HG03469 (cell line): ENCODE measurements around the gene PCOLCE2.
"Not testable (repeated sequence)": the region's sequence is repeated elsewhere in the genome, so short reads cannot be mapped to it uniquely, and the experiment has no call there.

Experiments
- ATAC-seq: cut with Tn5 transposase; IDR thresholded peaks from one replicate; pipeline ENCODE4 v1.9.1; 2021; ENCODE audit warnings: mild to moderate bottlenecking, moderate library complexity, moderate number of reproducible peaks; ENCODE audit not compliant: unreplicated experiment

PCOLCE2 gene

DNA sequence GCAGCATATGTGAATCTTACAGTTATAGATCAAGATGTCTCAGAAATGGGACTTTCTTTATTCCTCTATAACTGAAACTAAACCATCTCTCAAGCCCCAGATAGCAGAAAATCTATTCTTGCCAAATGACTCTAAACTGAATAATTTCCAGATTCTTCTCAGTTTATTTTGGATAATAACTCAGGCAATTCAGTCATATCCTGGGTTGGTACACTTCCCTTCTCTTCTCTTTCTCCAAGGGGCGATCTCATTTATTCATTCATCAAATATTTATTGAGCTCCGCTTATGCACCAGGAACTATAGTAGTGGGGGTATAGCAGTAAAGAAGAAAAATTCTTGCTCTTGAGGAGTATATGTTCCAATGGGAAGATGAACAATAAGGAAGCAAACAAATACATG lies 13.5 kb upstream of the PCOLCE2 start:
- no peak for ATAC-seq

DNA sequence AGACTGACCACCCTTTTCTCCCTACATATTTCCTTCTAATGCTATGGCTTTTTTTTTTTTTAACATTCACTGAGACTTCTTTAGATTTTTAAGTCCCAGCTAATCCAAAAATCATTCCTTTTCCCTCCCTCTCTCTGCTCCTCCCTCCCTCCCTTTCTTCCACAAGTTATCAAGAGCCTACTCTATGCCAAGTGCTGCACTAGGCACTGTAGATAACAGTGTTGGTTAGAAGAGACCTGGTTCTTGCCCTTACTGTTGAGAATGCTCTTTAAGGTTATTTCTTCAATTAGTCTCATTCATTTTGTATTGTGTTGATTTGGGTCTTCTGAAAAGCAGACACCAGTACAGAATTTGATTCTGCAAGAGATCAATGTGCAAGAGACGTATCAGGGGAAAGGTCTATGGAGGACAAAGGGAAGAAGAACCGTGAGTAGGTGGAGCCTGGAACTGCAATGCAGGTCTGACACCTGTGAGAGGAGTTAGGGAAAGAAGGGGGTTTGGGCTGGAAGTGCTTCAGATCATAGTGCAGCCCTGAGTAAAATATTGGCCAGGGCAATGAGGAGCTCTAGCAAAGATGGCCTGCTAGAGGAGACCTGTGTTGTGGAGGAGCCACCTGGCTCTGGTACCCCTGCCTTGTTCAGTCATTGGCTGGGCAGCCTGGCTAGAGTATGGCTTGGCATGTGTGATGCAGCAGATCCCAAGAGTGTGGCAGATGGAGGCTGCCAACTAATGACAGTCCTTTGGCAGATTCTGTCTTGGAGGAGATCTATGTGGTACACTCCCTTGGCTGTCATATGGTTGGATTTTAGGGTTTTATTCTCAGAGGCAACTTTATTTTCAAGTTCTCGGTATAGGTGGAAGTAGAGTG lies 9.7 kb upstream of the PCOLCE2 start:
- ATAC-seq: no peak

GRCh38 chr3:142897807-142898206 lies 8.9 kb upstream of the PCOLCE2 start:
- no peak for ATAC-seq

GRCh38 chr3:142896996-142897395 lies 8.1 kb upstream of the PCOLCE2 start:
- ATAC-seq: no peak

DNA sequence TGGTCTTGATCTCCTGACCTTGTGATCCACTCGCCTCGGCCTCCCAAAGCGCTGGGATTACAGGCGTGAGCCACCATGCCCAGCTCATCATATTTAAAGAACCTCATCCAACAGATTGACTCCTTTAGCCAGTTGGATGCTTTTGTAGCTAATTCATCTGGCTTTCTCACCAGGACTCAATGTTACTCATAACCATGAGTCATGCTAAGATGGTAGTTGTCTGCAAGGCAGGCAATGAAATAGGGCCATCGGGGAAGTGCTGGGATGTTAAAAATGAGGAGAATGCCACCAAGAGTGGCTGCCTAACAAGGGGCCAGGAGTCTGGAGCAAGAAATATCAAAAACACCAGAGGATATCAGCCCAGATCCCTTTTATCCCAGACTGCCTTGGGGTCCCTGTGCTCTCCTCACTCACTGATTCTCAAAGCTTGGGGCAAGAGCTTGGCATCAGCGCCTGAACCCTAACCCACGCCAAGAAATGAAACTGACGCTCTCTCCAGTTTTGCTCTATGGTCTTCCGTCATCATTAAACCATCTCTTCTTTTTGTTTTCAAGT lies 7.4 kb upstream of the PCOLCE2 start:
- no peak for ATAC-seq

DNA sequence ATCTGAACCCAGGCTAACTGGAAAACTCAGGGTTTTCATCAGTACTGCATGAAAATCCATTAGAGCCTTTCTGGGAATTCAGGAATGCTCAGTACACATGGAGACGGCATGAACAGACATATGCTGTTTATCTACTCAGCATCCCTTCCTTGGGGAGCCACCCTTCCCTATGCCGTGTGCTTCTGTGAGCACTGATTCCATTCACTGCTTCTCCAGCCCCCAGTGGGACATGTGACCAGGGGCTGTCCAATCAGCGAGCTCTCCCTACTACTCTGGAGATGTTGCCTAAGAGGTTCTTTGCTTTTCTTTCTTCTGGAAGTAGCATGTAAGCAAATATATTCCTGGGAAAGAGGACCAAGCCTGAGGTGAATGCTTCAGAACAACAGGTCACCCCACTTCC lies 5.6 kb upstream of the PCOLCE2 start:
- ATAC-seq: no peak

DNA sequence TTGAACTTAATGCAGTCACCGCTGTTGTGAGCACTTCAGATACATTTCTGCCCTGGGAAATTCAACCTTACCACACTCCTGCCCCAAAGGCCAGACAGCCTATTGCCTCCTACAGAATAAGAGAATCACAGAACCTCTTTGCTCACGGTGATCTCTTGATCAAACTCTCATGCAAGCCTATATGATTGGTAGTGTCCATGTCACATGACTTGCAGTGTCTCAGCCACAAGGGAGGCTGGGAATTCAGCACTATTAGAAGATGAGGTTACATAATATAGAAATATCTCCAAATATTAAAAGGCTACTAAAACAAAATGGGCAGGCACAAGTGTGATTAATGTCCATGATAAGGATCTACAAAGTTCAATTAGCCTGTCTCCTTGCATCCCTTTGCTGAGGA lies 3.8 kb upstream of the PCOLCE2 start:
- ATAC-seq: no peak

DNA sequence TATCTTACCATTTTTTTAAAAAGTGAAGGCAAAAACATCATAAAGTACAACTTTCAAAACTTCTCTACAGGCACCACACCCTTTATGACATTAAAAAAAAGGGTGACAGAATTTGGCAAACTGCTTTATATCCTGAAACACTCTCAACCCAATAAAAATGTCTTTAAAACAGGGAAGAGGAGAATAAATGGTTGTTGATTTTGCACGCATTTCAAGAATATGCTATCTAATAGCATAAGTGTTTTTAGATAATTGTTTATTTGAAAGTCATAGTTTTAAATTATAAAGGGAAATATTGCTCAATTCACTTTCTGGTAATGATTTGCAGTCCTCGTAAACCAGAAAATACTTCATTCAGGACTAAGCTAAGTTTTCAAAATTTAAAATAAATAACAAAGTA lies 1.7 kb upstream of the PCOLCE2 start:
- ATAC-seq: no peak

GRCh38 chr3:142889212-142890014 lies 530 bp upstream of the PCOLCE2 start:
- no peak for ATAC-seq

DNA sequence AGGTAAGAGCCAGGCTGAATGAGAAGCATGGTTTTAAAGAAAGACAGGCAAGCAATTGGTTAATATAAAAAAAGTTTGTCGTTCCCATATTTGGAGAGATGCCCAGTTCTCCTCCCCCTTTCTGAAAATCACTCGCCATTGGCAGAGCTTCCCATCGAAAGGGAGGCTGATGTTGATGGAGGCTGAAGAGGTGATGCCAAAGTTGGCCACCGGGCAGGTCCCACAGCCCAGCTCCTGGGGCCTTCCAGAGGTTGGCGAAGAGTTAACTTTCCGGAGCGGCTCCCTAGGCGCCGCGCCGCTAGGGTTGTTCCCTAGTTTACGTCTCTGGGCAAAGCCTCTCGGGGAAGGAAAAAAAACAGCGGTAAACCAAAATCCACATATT lies 793 bp downstream of the PCOLCE2 start:
- no peak for ATAC-seq

DNA sequence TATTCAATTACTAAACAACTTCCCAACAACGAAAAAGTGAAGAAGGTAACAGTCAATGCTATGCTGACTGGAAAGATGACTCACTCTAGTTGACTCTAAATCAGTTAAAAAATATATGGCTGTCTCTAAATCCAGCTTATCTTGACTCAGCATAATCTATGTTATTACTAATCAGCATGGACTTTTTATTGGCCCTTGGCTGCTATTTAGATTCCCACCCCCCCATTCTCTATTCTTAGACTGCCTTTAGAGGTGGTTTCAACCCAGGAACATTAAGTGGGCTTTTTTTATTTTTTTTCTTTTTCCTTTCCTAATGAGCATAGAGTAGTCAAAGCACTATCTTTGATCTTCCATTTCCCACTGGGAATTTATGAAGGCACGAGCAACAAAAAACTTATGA lies 1.9 kb downstream of the PCOLCE2 start:
- no peak for ATAC-seq

- no peak for ATAC-seq
Measured at GRCh38 chr3:142886021-142886420, 2.9 kb downstream of the PCOLCE2 start.

GRCh38 chr3:142884531-142884930 lies 4.4 kb downstream of the PCOLCE2 start:
- ATAC-seq: no peak

DNA sequence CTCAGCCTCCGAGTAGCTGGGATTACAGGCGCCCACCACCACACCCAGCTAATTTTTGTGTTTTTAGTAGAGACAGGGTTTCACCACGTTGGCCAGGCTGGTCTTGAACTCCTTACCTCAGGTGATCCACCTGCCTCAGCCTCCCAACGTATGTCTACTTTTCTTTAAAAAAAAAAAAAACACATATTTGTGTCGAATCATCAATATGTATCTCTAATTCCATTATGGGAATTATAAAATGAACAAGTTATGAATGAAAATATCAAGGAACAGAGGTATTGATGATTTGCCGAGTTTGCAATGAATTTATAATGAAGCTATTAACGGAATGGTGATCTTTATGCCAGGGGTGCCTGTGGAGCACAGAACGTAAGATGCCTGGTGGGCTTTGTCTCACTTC lies 5.3 kb downstream of the PCOLCE2 start:
- not testable (repeated sequence) for ATAC-seq

DNA sequence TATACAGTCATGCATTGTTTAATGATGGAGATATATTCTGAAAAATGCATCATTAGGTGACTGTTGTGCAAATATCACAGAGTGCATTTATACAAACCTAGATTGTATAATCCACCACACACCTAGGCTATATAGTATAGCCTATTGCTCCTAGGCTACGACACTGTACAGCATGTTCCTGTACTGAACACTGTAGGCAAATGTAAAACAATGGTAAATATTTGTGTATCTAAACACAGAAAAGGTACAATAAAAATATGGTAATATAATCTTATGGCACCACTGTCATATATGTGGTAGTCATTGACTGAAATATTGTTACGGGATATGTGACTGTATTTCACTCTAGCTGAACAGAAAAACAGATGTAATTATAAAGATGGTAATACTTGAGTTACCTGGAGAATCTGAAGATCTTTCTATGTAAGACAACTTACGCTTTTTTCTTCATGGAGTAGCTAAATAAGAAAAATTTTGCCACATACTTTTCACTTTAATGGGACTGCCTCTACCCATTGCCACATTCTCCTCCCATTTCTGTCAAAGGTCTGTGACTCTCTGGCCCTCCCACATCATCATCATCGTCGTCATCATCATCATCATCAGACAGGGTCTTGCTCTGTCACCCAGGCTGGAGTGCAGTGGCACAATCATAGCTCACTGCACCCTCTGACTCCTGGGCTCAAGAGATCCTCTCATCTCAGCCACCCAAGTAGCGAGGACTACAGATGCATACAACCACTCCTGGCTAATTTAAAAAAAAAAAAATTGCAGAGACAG lies 7.2 kb downstream of the PCOLCE2 start:
- ATAC-seq: no peak

GRCh38 chr3:142878649-142879300 lies 10.1 kb downstream of the PCOLCE2 start:
- ATAC-seq: no peak

DNA sequence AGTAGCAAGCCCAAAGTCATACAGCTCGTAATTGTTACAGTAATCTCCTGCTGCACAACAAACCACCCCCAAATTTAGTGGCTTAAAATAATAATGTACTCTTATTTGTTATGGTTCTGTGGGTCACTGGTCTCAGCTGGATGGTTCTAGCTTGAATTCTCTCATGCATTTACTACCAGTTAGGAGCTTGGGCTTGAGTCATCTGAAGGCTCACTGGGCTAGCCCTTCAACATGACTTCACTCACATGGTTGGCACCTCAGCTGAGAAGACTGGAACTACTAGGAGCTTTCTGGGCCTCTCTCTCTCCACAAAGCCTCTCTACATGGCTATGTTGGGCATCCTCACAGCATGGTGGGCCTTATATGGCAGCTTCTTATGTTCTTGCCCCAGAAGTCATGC lies 12.5 kb downstream of the PCOLCE2 start:
- ATAC-seq: no peak

- no peak for ATAC-seq
Measured at GRCh38 chr3:142875583-142876207, 13.2 kb downstream of the PCOLCE2 start.

DNA sequence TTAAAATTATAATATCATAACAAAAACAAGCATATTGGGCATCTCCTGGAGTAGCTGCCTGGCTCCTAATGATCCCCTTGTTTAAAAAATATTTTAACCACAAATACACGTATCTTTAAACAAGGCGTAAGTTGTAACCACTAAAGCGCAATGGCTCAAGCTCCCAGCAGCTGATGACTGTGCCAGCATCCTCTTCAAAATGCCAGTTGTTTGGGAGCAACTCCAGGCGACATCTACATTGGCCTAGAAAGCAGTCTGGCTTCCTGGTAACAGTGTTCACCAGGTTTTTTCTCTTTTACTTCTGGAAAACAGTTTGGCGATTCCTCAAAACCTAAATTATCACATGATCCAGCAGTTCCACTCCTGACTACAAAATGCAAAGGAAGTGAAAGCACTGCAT lies 13.8 kb downstream of the PCOLCE2 start:
- no peak for ATAC-seq

GRCh38 chr3:142868382-142868781 lies 20.5 kb downstream of the PCOLCE2 start:
- ATAC-seq: not testable (repeated sequence)
